Ovary (tissue), 9 donors: ENCODE results near the gene TNNT2. TPM values are rescaled to one million over a fixed set of nuclear protein-coding genes. Genes with fewer than 3 reads are reported as not detected.

Source experiments
- DNase-seq, 5 donors: peaks; one replicate each; pipeline ENCODE4 v3.0.0-alpha.2; 2019 to 2020
- H3K27ac ChIP-seq, 2 donors: fragments of 200-600 bp; one replicate each; pipeline versions ENCODE4 v1.5.1 to v1.8.0; 2019 to 2022
- H3K27me3 ChIP-seq: fragments of 200-600 bp; one replicate; pipeline ENCODE4 v1.8.0; 2022
- H3K36me3 ChIP-seq: fragments of 200-600 bp; sonication (generic); one replicate; pipeline ENCODE4 v1.5.1; 2019
- H3K4me1 ChIP-seq: one replicate; pipeline ENCODE4 v1.8.1; 2013; ENCODE audit warnings: mild to moderate bottlenecking, moderate library complexity; ENCODE audit not compliant: insufficient read depth
- H3K4me3 ChIP-seq: fragments of 200-600 bp; sonication (generic); one replicate; pipeline ENCODE4 v1.5.1; 2017
- H3K9me3 ChIP-seq, 2 donors: fragments of 200-600 bp in 1 of 2; sonication (generic) in 1 of 2; one replicate each; pipeline versions ENCODE4 v1.5.1 to v1.8.1; 2013 to 2019; ENCODE audit warnings: mild to moderate bottlenecking in 1 of 2, moderate library complexity in 1 of 2
- CTCF ChIP-seq, 3 donors: fragments of 450-650 bp in 2 of 3; fragments of 200-600 bp in 1 of 3; IDR thresholded peaks; one replicate each; pipeline versions ENCODE4 v1.5.1 to v1.8.0; 2016 to 2022; ENCODE audit warnings: antibody characterized with exemption in 3 of 3, mild to moderate bottlenecking in 1 of 3
- EP300 ChIP-seq: sonication (generic); formaldehyde crosslinking; IDR thresholded peaks from one replicate; pipeline ENCODE4 v1.6.1; 2017; ENCODE audit warnings: antibody characterized with exemption
- POLR2A ChIP-seq: fragments of 450-650 bp; IDR thresholded peaks from one replicate; pipeline ENCODE4 v1.6.1; 2017; ENCODE audit warnings: antibody characterized with exemption, mild to moderate bottlenecking, moderate library complexity
- WGBS, 3 donors: extraction: QIAGEN DNeasy Blood & Tissue Kit in 1 of 3; methylation state at CpG; one replicate each; pipeline versions ENCODE4 v1.1.5 to v1.1.7; 2013 to 2017; 5-methylcytosine and 5-hydroxymethylcytosine counted together
- intact Hi-C, 4 donors: fragments of 100-400 bp; cut with DNase I; formaldehyde crosslinking; loops; one replicate each; pipeline versions ENCODE4 v1.11.0 to v1.15.1; 2022 to 2023
- polyA plus RNA-seq, 2 donors: library from polyadenylated mRNA; stranded (reverse); fragments of 200-250 nt in 1 of 2; fragments of 350-450 nt in 1 of 2; fragmentation: Illumina TruSeq in 1 of 2; extraction: RNeasy Lipid Tissue Mini Kit (QIAGEN cat#74804) in 1 of 2; gene quantifications; one replicate each; pipeline ENCODE4 v1.2.3, GENCODE V29; 2013 to 2014
- total RNA-seq, 7 donors: library from RNA; depleted of rRNA in 2 of 7; stranded (reverse); fragments of >200 nt in 2 of 7; fragmentation: NEBNext Ultra II Directional in 3 of 7; extraction: Animal tissue kit (Norgen Biotek cat#: 25700) in 3 of 7; gene quantifications; one replicate each; pipeline versions ENCODE4 v1.1.0 to v1.2.4, GENCODE V29; 2016 to 2023
- donor health status: DM: no; HTN: no; CAD: no; lungs with moderate emphysema.
- donor health status: DM: no; HTN: no; CAD: no.
- donor health status: Bipolar disorder and iron deficiency.
- donor health status: DM: yes; HTN: yes; CAD: no.
- donor health status: DM: no; HTN: no; CAD: no.
- donor health status: DM: yes; HTN: yes; CAD: no.

Gene TNNT2
- total and polyA plus RNA-seq, 9 donors = 0.11 to 2.8 (median 1.1) TPM; not detected in 1

GRCh38 chr1:201371276-201371675 is 6.2 kb downstream of the TNNT2 start:
- Histone ChIP-seq H3K4me3 (no peak overlapping the region), H3K4me1 (no peaks in the 10 kb centered on the region), H3K9me3 (no peaks in the 10 kb centered on the region), H3K27me3 (no peaks in the 10 kb centered on the region), H3K36me3 (no peaks in the 10 kb centered on the region), H3K27ac (no peak overlapping the region)
- DNase-seq = no peak
- WGBS, 3 donors = 70 to 82% (median 81%) methylated on average over 9 of the region's 9 CpGs
- intact Hi-C loops = no loop called here
- TF ChIP-seq EP300 (no peak), CTCF (IDR thresholded peaks at IDR 0.05) (no peak), POLR2A (no peak)

GRCh38 chr1:201370500-201370899 is 7.0 kb downstream of the TNNT2 start:
- H3K4me1 ChIP-seq = no peaks in the 10 kb centered on the region
- H3K27me3 ChIP-seq = no peaks in the 10 kb centered on the region
- 19 to 23% (median 20%) methylated on average over 3 of the region's 3 CpGs for WGBS, 3 donors
- DNase-seq = no peak
- no peak for TF ChIP-seq POLR2A
- TF ChIP-seq CTCF (IDR thresholded peaks at IDR 0.05) = no peak
- no peak for TF ChIP-seq EP300
- no peaks in the 10 kb centered on the region for H3K36me3 ChIP-seq
- H3K9me3 ChIP-seq = no peaks in the 10 kb centered on the region
- H3K4me3 ChIP-seq = no peak overlapping the region
- H3K27ac ChIP-seq = no peak overlapping the region
- intact Hi-C loops = no loop called here

GRCh38 chr1:201369209-201369608 is 8.3 kb downstream of the TNNT2 start:
- Histone ChIP-seq H3K27me3 (no peaks in the 10 kb centered on the region), H3K36me3 (no peaks in the 10 kb centered on the region), H3K4me3 (no peak overlapping the region), H3K4me1 (no peaks in the 10 kb centered on the region), H3K9me3 (no peaks in the 10 kb centered on the region), H3K27ac (no peak overlapping the region)
- intact Hi-C loops = no loop called here
- TF ChIP-seq POLR2A (no peak), EP300 (no peak), CTCF (IDR thresholded peaks at IDR 0.05) (no peak)
- WGBS, 3 donors = 80 to 86% (median 81%) methylated on average over 6 of the region's 6 CpGs
- no peak for DNase-seq

- intact Hi-C loops = no loop called here
- TF ChIP-seq EP300 = no peak
- no peak for TF ChIP-seq POLR2A
- TF ChIP-seq CTCF (IDR thresholded peaks at IDR 0.05) = no peak
- DNase-seq = no peak
- H3K36me3 ChIP-seq = no peaks in the 10 kb centered on the region
- H3K27me3 ChIP-seq = no peaks in the 10 kb centered on the region
- H3K27ac ChIP-seq = no peak overlapping the region
- no peaks in the 10 kb centered on the region for H3K9me3 ChIP-seq
- H3K4me3 ChIP-seq = no peak overlapping the region
- H3K4me1 ChIP-seq = no peaks in the 10 kb centered on the region
- 78 to 85% (median 79%) methylated on average over 7 of the region's 7 CpGs for WGBS, 3 donors
Observed at GRCh38 chr1:201366696-201367095, 10.8 kb downstream of the TNNT2 start.

GRCh38 chr1:201365251-201365650 is 12.2 kb downstream of the TNNT2 start:
- Histone ChIP-seq H3K27me3 (no peaks in the 10 kb centered on the region), H3K4me3 (no peak overlapping the region), H3K27ac (no peak overlapping the region), H3K4me1 (no peaks in the 10 kb centered on the region), H3K9me3 (no peaks in the 10 kb centered on the region), H3K36me3 (no peaks in the 10 kb centered on the region)
- 78 to 82% (median 82%) methylated on average over 11 of the region's 11 CpGs for WGBS, 3 donors
- TF ChIP-seq CTCF (IDR thresholded peaks at IDR 0.05) = no peak
- intact Hi-C loops = loop anchor here in 1 of 4 donors (2.0 kb wide), 1 partner anchor 58 kb away; no protein-coding TSS in a partner anchor
- no peak for DNase-seq
